ENCODE data around the gene TRANK1. TPM values are rescaled to one million over a fixed set of nuclear protein-coding genes. Genes with fewer than 3 reads are reported as not detected.
A peak's percentile ranks its signal among the peaks of the same experiment; 100 is the strongest.

The TRANK1 gene
- total and polyA plus RNA-seq, 2 of the 8 experiments (the other 6 are each of a cell fraction or from before 2014, with no cell fraction given) = 2.9 to 8.8 TPM

GRCh38 chr3:36957862-36958686 lies 13.2 kb upstream of the TRANK1 start:
- Histone ChIP-seq H2BK120ac (replicated peaks; ENCODE audit: low read depth, low read length) (no peak overlapping the region), H2BK12ac (ENCODE audit: low read depth, low read length) (no peak overlapping the region), H3K36me3 (ENCODE audit: control insufficient read depth in 2 of 4, insufficient read depth in 4 of 4, low read length in 3 of 4) (no peaks in the 10 kb centered on the region), H3K18ac (ENCODE audit: extremely low read depth, low read length) (no peak overlapping the region), H3K4ac (replicated peaks; ENCODE audit: insufficient read length, low read depth, low read length) (no peak overlapping the region), H3K14ac (ENCODE audit: insufficient read length) (no peak overlapping the region), H4K91ac (replicated peaks; ENCODE audit: insufficient read length, low read length) (no peak overlapping the region), H3K4me3 (ENCODE audit: extremely low read depth in 1 of 4, insufficient read depth in 2 of 4, low read depth in 3 of 4, low read length in 4 of 4) (no peak overlapping the region), H4K5ac (ENCODE audit: insufficient read length, low read depth, low read length) (no peak overlapping the region), H4K20me1 (replicated peaks in 1 of 2; ENCODE audit: control insufficient read depth in 1 of 2, insufficient read depth in 2 of 2, low read length in 2 of 2) (no peaks in the 10 kb centered on the region), H3K9me3 (ENCODE audit: insufficient read depth in 2 of 2, low read depth in 1 of 2, low read length in 1 of 2) (no peaks in the 10 kb centered on the region), H3K23ac (ENCODE audit: insufficient read length) (no peak overlapping the region), H3K4me1 (replicated peaks in 1 of 4; ENCODE audit: control insufficient read depth in 3 of 4, insufficient read depth in 4 of 4, low read length in 3 of 4) (peaks cover 0 to 2% (median 0%) of the 10 kb centered on the region in 4 experiments; a peak in 2 of 7 replicates), H2BK20ac (ENCODE audit: low read length) (no peak overlapping the region), H3K23me2 (ENCODE audit: low read depth, low read length) (no peaks in the 10 kb centered on the region), H2BK5ac (ENCODE audit: low read depth, low read length) (no peak overlapping the region), H3K79me2 (ENCODE audit: control insufficient read depth in 1 of 2, insufficient read depth in 2 of 2, low read length in 2 of 2) (no peaks in the 10 kb centered on the region), H2AK5ac (ENCODE audit: low read depth, low read length) (no peak overlapping the region), H3K56ac (replicated peaks; ENCODE audit: insufficient read length, low read depth, low read length) (no peak overlapping the region), H3K79me1 (ENCODE audit: low read depth, low read length) (no peaks in the 10 kb centered on the region), H3K27ac (ENCODE audit: low read depth, low read length) (no peak overlapping the region), H2AFZ (ENCODE audit: low read length) (no peak overlapping the region), H4K8ac (ENCODE audit: extremely low read depth, insufficient read depth, low read length) (no peak overlapping the region), H3K9ac (replicated peaks in 1 of 4; ENCODE audit: extremely low read depth in 1 of 4, low read depth in 3 of 4, low read length in 3 of 4) (no peak overlapping the region), H3K27me3 (replicated peaks in 1 of 4; ENCODE audit: control insufficient read depth in 3 of 4, extremely low read depth in 1 of 4, insufficient read depth in 3 of 4, low read length in 3 of 4) (no peaks in the 10 kb centered on the region), H2BK15ac (ENCODE audit: low read length) (0 out of 2 replicates have a peak overlapping the region, but pooled peaks have one; percentile 12), H3K4me2 (ENCODE audit: insufficient read depth in 1 of 2, low read depth in 2 of 2, low read length in 2 of 2) (no peak overlapping the region)
- 98% methylated on average over 3 of the region's 3 CpGs; no CpG with 5 or more reads in 1 of the 2 experiments for WGBS, 2 experiments (ENCODE audit: extremely low coverage in 1 of 2, insufficient coverage in 1 of 2, insufficient read length in 1 of 2, insufficient replicate concordance in 2 of 2, low coverage in 1 of 2, low lambda C conversion rate in 2 of 2, missing lambda C conversion rate in 1 of 2)
- DNase-seq (ENCODE audit: low read depth in 1 of 2, low spot score in 2 of 2) = no peak
- CTCF ChIA-PET (ENCODE audit: partially characterized antibody) = interaction anchor here (0.6 to 9.6 kb wide), 46 partner anchors 8 to 261 kb away, joined by 3 to 125 read pairs (median 4); partner anchors contain the start of genes EPM2AIP1, MLH1 and TRANK1
- POLR2A ChIA-PET (ENCODE audit: partially characterized antibody) = interaction anchor here (0.6 to 6.8 kb wide), 4 partner anchors 13 to 1539 kb away, joined by 3 to 25 read pairs (median 9); partner anchors contain the start of genes EPM2AIP1, MLH1 and TRANK1
- no peak for FAIRE-seq
- TF ChIP-seq GTF2F1 (IDR thresholded peaks at IDR 0.05; ENCODE audit: borderline replicate concordance, low read depth, low read length) (no peak), CEBPB (IDR thresholded peaks at IDR 0.05; ENCODE audit: low read depth, low read length) (no peak), YY1 (IDR thresholded peaks at IDR 0.05; ENCODE audit: low read depth, low read length) (no peak), USF2 (IDR thresholded peaks at IDR 0.05; ENCODE audit: low read length) (no peak), CHD1 (IDR thresholded peaks at IDR 0.05; ENCODE audit: low read depth, low read length) (no peak), FOSL1 (IDR thresholded peaks at IDR 0.05; ENCODE audit: insufficient read depth, low read depth, low read length) (no peak), SIN3A (conservative IDR thresholded peaks at IDR 0.05 in 1 of 2, IDR thresholded peaks at IDR 0.05 in 1 of 2; ENCODE audit: low read depth in 1 of 2, low read length in 2 of 2) (no peak), KDM1A (IDR thresholded peaks at IDR 0.05; ENCODE audit: borderline replicate concordance, low read length) (no peak)
- TF ChIP-seq, protein P1, sequence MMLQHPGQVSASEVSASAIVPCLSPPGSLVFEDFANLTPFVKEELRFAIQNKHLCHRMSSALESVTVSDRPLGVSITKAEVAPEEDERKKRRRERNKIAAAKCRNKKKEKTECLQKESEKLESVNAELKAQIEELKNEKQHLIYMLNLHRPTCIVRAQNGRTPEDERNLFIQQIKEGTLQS (IDR thresholded peaks at IDR 0.05; ENCODE audit: insufficient read depth, low read depth, low read length) = no peak

Measured in H1 (cell line).